Cardiac muscle cell (in vitro differentiated cells and primary cell): ENCODE measurements around the gene DGKG. TPM values are rescaled to one million over a fixed set of nuclear protein-coding genes. Genes with fewer than 3 reads are reported as not detected.

Experiments
- DNase-seq, 2 donors: peaks; one replicate each; pipeline versions ENCODE4 v3.0.0 to v3.0.0-alpha.2; 2010 to 2017; ENCODE audit warnings: low read depth in 1 of 2, low spot score in 1 of 2
- H3K27ac ChIP-seq: fragments of 200-600 bp; sonication (generic); 2 replicates; pipeline ENCODE4 v1.5.1; 2016
- H3K27me3 ChIP-seq: fragments of 200-600 bp; sonication (generic); 2 replicates; pipeline ENCODE4 v1.6.0; 2016; ENCODE audit warnings: control low read depth
- H3K36me3 ChIP-seq: fragments of 200-600 bp; sonication (generic); 2 replicates; pipeline ENCODE4 v1.5.1; 2016; ENCODE audit warnings: control low read depth
- H3K4me1 ChIP-seq: fragments of 200-600 bp; sonication (generic); 2 replicates; pipeline ENCODE4 v1.8.1; 2017; ENCODE audit warnings: low read depth, mild to moderate bottlenecking, mixed run types
- H3K4me3 ChIP-seq: fragments of 200-600 bp; sonication (generic); 2 replicates; pipeline ENCODE4 v1.5.1; 2016; ENCODE audit warnings: mild to moderate bottlenecking
- H3K9me3 ChIP-seq: fragments of 200-600 bp; sonication (generic); 2 replicates; pipeline ENCODE4 v1.5.1; 2017; ENCODE audit warnings: low read depth, mild to moderate bottlenecking, control low read depth
- CTCF ChIP-seq: IDR thresholded peaks from 2 replicates; pipeline ENCODE4 v1.5.1; 2012; ENCODE audit warnings: low read depth, mild to moderate bottlenecking, low read length
- polyA plus RNA-seq: library from polyadenylated mRNA; unstranded; fragments of >200 nt; fragmentation: Nextera tagmentation; extraction: Ambion mirVana; gene quantifications from 2 replicates; pipeline ENCODE4 v1.2.1, GENCODE V29; 2016
- total RNA-seq: library from RNA; depleted of rRNA; stranded (reverse); fragments of >200 nt; gene quantifications from 2 replicates; pipeline ENCODE4 v1.2.3, GENCODE V29; 2016

Gene DGKG
- total and polyA plus RNA-seq, 2 experiments from 2014 or later = 0.15 TPM; not detected in 1

DNA sequence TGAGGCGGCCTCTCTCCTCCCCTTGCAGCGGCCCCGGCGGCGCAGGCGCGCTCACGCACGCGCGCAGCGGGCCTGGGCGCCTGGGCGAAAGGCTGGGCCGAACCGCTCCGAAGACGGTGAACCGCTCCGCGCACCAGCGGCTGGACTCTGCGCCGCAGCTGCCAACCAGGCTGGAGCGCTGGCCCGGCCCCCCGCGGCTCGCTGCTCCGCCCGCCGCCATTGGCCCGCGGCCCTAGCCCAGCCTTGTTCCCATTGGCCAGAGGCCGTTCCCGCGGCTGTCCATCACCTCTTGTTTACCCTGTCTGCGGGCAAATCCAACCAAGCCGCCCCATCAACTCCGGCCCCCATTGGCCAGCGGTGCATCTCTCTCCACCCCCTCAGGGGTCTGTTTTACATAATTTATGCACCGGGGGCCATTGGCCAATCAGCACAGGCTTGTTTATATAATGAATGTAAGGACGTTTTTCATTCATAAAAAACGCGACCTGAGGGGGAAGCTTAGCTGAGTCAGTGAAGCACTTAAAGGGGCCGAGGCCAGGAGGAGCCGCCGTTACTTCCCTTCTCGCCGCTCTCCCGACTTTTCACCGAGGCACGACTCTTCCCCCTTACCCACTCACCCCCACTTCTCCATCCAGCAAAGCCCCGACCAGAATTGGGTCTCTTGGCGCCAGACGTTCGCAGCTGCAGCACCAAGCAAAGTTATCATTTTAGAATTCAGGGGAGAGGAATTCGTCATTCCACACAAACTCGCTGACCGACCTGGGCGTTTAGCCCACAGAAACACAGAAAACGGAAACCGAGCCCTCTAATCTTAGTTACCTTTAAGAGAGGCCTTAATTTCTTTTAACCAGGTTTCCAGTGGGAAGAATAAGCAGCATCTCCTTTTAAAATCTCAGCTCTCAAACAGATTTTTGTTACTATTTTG, 252.8 kb downstream of the DGKG start, which contains the start of gene ETV5:
Gene ETV5, minus strand, starts transcription at position 149 of the 925 bp plus-strand sequence. CDS start 3,221 bp downstream, outside the sequence.
- TF ChIP-seq CTCF = no peak
- H3K4me1 ChIP-seq = peaks cover 22% of the 10 kb centered on the region
- peaks cover 37% of the 10 kb centered on the region for H3K27me3 ChIP-seq
- no peaks in the 10 kb centered on the region for H3K36me3 ChIP-seq
- peak; percentile 99 to 100 for DNase-seq
- H3K4me3 ChIP-seq = peak within 1 kb of the TSS; percentile 65
- H3K9me3 ChIP-seq = no peaks in the 10 kb centered on the region
- H3K27ac ChIP-seq = peak within 1 kb of the TSS; percentile 75

- Histone ChIP-seq H3K4me3 (peak overlapping the region; percentile 65), H3K27me3 (peaks cover 30% of the 10 kb centered on the region), H3K4me1 (peaks cover 29% of the 10 kb centered on the region), H3K9me3 (no peaks in the 10 kb centered on the region), H3K27ac (peak overlapping the region; percentile 75), H3K36me3 (no peaks in the 10 kb centered on the region)
- TF ChIP-seq CTCF = no peak
- peak; percentile 64 to 86 for DNase-seq
Observed at GRCh38 chr3:186108106-186108940, 253.7 kb downstream of the DGKG start.

DNA sequence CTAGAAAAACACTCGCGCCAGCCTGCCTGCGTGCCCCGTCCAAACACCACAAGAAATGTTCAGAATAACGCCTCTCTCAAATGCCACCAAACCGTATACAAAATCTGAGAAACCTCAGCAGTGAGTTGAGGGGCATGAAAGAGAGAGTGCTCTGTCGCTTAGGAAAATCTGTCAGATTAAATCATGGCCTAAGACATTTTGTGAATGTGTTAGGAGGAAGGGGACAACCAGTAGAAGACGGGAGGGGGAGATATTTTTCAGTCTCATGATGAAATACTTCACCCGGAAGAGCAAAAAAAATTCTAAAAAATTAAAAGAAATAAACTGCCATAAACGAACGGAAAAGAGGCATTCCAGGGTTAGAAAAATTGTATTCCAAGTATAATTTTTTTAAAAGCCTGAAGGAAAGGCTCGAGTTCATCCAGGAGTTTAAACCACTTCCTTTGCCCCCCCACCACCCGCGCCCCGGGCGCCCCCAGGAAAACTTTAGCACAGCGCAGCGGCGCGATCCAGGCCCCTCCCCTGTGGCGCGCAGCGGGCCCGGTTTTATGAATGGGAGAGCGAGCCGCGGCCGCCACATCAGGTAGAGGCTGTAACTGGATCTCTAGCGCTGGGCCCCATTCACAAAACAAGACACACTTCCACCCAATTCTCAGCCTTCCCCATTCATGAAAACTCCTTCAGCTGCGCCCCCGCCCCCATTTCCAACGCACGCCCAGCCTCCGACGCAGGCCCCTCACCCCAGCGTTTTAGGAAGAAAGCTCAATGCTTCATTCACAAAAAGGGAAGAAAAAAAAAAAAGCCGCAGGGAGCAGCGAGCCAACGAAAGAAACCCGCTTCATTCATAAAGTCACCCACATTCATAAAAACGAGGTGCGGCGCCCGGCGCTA, 254.6 kb downstream of the DGKG start:
- DNase-seq = peak; percentile 81 to 91
- Histone ChIP-seq H3K4me3 (peak overlapping the region; percentile 65), H3K4me1 (peaks cover 29% of the 10 kb centered on the region), H3K27ac (no peak overlapping the region), H3K9me3 (no peaks in the 10 kb centered on the region), H3K27me3 (peaks cover 24% of the 10 kb centered on the region), H3K36me3 (no peaks in the 10 kb centered on the region)
- no peak for TF ChIP-seq CTCF

- Histone ChIP-seq H3K27me3 (peaks cover 5% of the 10 kb centered on the region), H3K4me1 (peaks cover 28% of the 10 kb centered on the region), H3K4me3 (no peak overlapping the region), H3K27ac (no peak overlapping the region), H3K9me3 (no peaks in the 10 kb centered on the region), H3K36me3 (no peaks in the 10 kb centered on the region)
- DNase-seq = no peak
- TF ChIP-seq CTCF = no peak
Observed at GRCh38 chr3:186105543-186105942, 256.5 kb downstream of the DGKG start.

GRCh38 chr3:186102687-186103086, 259.3 kb downstream of the DGKG start:
- H3K9me3 ChIP-seq = no peaks in the 10 kb centered on the region
- no peak for TF ChIP-seq CTCF
- no peak overlapping the region for H3K4me3 ChIP-seq
- H3K27ac ChIP-seq = no peak overlapping the region
- H3K36me3 ChIP-seq = no peaks in the 10 kb centered on the region
- peaks cover 39% of the 10 kb centered on the region for H3K4me1 ChIP-seq
- no peak for DNase-seq
- no peaks in the 10 kb centered on the region for H3K27me3 ChIP-seq
